Stimulated activated CD8-positive, alpha-beta memory T cell treated with anti-CD3 and anti-CD28 coated beads, Interleukin-4, amount 100 ng/mL, for 24 hours (primary cell): ENCODE data around the gene RNU1-3.
"Not testable (repeated sequence)": the region's sequence is repeated elsewhere in the genome, so short reads cannot be mapped to it uniquely, and the experiment has no call there.

Source experiments
- DNase-seq: peaks from one replicate; pipeline ENCODE4 v3.0.0-alpha.2; 2020; ENCODE audit warnings: low read depth

The RNU1-3 gene

DNA sequence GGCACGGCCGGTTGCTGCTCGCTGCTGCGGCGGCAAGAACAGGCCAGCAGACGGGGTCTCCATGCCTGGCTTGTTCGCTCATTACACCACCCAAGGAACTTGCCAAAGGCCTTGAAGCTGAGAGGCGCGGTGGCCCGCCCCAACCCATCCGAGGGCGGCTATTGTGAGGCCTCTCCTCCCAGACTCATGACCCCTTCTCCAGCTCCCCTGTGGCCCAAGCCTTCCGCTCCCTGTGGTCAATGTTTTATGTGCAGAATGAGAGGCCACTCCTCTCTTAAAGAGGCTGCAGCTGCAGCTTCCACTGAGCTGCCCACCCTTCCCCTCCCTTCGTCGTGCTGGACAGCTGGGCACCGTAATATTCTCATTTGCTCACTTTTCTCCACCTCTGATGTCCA lies 27.6 kb upstream of the RNU1-3 start:
- DNase-seq = not testable (repeated sequence)

- not testable (repeated sequence) for DNase-seq
Measured at GRCh38 chr1:16693449-16694307, 26.9 kb upstream of the RNU1-3 start.

- DNase-seq = not testable (repeated sequence)
Measured at GRCh38 chr1:16692717-16693448, 26.1 kb upstream of the RNU1-3 start.

DNA sequence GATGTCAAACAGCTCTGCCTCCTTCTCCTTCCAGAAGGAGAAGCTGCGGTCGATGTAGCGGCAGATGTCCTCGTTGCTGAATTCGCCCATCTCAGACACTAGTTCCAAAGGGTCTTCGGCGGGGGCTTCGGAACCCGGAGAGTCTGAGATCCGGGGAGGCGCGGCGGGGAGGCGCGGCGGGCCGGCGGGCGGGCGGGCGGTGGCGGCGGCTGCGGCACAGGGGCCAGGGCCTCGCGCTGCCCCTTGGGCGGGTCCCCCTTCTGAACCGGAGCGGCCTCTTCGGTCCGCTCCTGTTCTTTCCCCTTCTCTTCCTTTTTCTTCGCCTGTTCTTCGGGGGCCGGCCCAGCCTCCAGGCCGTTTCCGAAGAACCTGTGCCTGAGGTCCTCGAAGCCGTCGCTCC lies 25.5 kb upstream of the RNU1-3 start:
- DNase-seq = not testable (repeated sequence)

DNA sequence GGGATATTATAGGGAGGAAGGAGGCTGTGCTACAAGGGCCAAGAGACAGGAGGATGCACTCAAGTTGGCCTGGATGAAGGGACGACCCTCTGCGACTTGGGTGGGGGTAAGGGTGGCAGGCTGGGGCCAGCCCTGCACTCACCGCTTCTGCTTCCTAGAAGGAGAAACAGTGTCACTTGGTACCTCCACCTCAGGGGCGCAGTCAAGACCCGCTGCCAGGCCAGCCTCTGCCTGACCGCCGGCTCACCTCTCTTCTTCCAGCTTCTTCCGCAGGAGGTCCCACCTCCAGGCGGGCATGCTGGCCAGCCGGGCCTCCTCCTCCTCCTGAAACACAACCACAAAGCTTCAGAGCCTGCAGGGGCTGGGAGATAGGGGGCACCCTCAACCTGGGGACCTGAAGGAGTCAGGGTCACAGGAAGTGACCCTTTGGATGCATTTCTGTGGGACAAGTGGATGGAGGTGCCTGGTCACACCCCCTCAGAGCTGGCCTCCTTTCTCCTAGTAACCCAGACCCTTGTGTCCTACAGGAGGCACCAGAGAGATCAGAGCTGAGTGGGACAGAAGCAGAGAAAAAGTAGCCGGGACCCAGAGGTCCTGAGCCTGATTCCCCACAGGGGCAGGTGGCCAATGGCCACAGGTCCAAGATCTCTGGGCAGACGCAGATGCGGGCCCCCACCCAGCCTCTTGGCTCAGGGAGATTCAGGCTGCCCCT lies 24.4 kb upstream of the RNU1-3 start:
- DNase-seq = not testable (repeated sequence)

GRCh38 chr1:16687132-16687800 lies 20.5 kb upstream of the RNU1-3 start:
- not testable (repeated sequence) for DNase-seq

- not testable (repeated sequence) for DNase-seq
Measured at GRCh38 chr1:16685445-16686371, 19.0 kb upstream of the RNU1-3 start.

- not testable (repeated sequence) for DNase-seq
Measured at GRCh38 chr1:16684738-16685337, 18.1 kb upstream of the RNU1-3 start.

DNA sequence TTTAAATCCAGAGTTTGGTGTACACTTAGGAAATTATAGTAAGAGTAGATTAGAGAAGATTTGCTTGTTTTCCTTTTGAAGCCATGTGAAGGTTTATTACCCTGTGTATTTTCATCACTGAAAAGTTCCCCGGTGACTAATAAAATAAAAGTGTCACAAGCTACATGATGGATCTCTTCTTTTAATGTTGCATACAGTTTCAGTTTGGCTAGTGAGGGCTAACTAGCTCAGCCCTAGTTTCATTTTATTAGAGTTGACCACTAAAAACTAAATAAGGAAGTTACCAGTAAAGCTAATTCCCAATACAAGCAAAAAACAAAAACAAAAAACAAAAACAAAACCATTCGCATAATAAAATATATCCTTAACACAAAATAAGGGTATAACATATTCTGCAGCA lies 17.4 kb upstream of the RNU1-3 start:
- DNase-seq = not testable (repeated sequence)

- DNase-seq = not testable (repeated sequence)
Measured at GRCh38 chr1:16682803-16683202, 16.1 kb upstream of the RNU1-3 start.

DNA sequence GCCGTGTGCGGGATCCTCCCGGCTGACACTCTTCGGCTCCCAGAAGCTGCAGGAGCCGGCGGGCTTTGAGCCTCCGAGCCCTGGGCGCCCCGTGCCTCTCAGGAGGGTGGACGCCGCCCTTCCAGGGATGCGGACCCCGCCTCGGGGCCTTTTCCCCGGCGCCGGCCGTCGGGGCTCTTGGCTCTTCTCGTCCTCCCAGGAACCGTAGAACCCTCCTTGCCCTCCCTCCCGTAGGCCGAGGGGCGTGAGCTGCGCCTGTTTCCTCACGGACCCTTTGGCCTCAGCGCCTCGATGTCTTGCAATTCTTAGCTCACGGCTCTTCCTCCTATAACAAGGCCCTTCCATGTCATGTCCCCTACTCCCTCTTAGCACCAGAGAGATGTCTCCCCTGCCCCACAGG lies 13.6 kb upstream of the RNU1-3 start:
- not testable (repeated sequence) for DNase-seq

- no peak for DNase-seq
Measured at GRCh38 chr1:16677552-16678431, 11.0 kb upstream of the RNU1-3 start.

GRCh38 chr1:16676661-16677523 lies 10.1 kb upstream of the RNU1-3 start:
- DNase-seq = not testable (repeated sequence)

GRCh38 chr1:16675118-16675510 lies 8.4 kb upstream of the RNU1-3 start:
- DNase-seq = not testable (repeated sequence)

GRCh38 chr1:16673976-16674375 lies 7.2 kb upstream of the RNU1-3 start:
- not testable (repeated sequence) for DNase-seq

DNA sequence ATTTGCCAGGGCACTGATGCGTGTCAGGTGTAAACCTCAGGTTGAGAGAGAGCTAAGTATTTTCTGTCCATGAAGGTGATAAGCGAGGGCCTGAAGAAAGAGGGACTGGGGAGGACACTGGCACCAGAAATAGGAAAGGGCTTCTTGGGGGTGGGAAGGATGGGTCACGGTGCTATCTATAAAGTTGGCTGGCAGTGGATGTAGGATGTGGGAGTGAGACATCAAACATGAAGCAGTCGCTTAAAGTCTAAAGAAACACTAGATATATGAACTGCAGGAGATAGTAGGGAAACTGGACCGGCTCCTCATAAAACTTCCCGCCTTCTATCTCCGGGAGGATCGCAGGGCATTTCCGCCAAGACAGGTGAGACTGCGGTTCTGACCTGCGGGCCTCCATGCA lies 912 bp downstream of the RNU1-3 start:
- DNase-seq = not testable (repeated sequence)

DNA sequence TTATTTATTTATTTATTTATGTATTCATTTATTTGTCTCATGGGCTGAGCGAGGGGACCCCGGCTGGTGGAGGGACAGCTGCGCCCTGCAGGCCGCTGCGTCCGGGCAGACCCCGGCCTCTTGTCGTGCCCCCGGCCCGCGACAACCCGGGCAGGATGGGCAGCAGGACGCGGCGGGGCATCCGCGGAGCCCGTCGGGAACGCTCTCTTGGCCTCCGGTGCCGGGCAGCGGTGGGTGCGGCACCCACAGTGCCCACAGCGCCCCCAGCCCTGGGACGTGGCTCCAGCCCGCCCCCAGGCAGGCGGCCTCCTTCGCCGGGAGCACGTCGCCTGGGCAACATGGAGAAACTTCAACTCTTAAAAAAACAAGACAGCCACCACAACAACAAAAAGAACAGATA lies 8.5 kb downstream of the RNU1-3 start:
- not testable (repeated sequence) for DNase-seq

- DNase-seq = not testable (repeated sequence)
Measured at GRCh38 chr1:16656981-16657683, 9.6 kb downstream of the RNU1-3 start.
